AG04450 (cell line): ENCODE measurements around the gene SLC44A3. TPM values are rescaled to one million over a fixed set of nuclear protein-coding genes. Genes with fewer than 3 reads are reported as not detected.
A peak's percentile ranks its signal among the peaks of the same experiment; 100 is the strongest.

ENCODE experiments used
- CTCF ChIA-PET: fragments of 300-600, 350-600 bp; formaldehyde crosslinking; extraction: SDS; loops from one replicate; lab custom pipeline; 2022; ENCODE audit warnings: antibody characterized with exemption, inconsistent platforms; lab: Charles Lee
- POLR2A ChIA-PET: fragments of 350-600 bp; formaldehyde crosslinking; extraction: SDS; loops from one replicate; lab custom pipeline; 2021; ENCODE audit warnings: antibody characterized with exemption, inconsistent platforms; lab: Yijun Ruan, JAX
- DNase-seq: peaks from one replicate; pipeline ENCODE4 v3.0.0-alpha.2; 2011; ENCODE audit warnings: low read depth, low spot score
- H3K27ac ChIP-seq: one replicate; pipeline ENCODE4 v1.5.1; 2012; ENCODE audit warnings: low read depth, low read length, control low read depth
- H3K27me3 ChIP-seq: one replicate; pipeline ENCODE4 v1.6.0; 2012; ENCODE audit warnings: low read length; ENCODE audit not compliant: control insufficient read depth, insufficient read depth
- H3K4me3 ChIP-seq: 2 replicates; pipeline ENCODE4 v1.5.1; 2011; ENCODE audit warnings: mild to moderate bottlenecking, low read depth, low read length, control low read depth
- H3K9me3 ChIP-seq: 2 replicates; pipeline ENCODE4 v1.5.1; 2012; ENCODE audit warnings: low read length; ENCODE audit not compliant: control insufficient read depth, insufficient read depth
- polyA plus RNA-seq: library from polyadenylated mRNA; depleted of rRNA; stranded (reverse); fragments of >200 nt; gene quantifications from 2 replicates; pipeline ENCODE4 v1.2.3, GENCODE V29; 2011
- TF ChIP-seq, protein P1 (sequence below): IDR thresholded peaks from 2 replicates; pipeline ENCODE4 v1.5.1; 2011; ENCODE audit warnings: low read depth, low read length, control low read depth, inconsistent platforms

The SLC44A3 gene
- polyA plus RNA-seq, 1 experiment: 3.4 TPM

DNA sequence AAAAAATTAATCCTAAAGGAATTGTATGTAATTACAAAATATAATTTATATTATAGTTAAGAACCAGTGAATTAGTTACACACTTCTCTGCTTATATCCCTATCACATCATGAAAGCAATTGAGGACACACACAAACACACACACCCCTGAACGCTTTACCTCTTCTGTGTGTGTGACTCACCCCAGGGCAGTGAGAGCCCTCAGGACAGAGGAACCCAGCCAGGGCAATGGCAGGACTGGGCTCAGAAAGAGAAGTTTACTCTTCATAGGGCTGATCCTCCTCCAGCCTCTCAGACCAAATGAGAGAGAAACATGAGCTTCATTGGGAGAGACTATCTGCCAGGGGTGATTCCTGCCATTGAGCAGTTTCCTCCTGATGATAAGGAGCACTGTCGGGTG is 38.1 kb downstream of the SLC44A3 start:
- Histone ChIP-seq H3K4me3 (no peak overlapping the region), H3K9me3 (no peaks in the 10 kb centered on the region), H3K27ac (no peak overlapping the region), H3K27me3 (no peaks in the 10 kb centered on the region)
- TF ChIP-seq, protein P1, sequence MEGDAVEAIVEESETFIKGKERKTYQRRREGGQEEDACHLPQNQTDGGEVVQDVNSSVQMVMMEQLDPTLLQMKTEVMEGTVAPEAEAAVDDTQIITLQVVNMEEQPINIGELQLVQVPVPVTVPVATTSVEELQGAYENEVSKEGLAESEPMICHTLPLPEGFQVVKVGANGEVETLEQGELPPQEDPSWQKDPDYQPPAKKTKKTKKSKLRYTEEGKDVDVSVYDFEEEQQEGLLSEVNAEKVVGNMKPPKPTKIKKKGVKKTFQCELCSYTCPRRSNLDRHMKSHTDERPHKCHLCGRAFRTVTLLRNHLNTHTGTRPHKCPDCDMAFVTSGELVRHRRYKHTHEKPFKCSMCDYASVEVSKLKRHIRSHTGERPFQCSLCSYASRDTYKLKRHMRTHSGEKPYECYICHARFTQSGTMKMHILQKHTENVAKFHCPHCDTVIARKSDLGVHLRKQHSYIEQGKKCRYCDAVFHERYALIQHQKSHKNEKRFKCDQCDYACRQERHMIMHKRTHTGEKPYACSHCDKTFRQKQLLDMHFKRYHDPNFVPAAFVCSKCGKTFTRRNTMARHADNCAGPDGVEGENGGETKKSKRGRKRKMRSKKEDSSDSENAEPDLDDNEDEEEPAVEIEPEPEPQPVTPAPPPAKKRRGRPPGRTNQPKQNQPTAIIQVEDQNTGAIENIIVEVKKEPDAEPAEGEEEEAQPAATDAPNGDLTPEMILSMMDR: no peak
- ChIA-PET CTCF (interaction anchor here (9.0 to 12.1 kb wide), 2 partner anchors 183 to 186 kb away, joined by 192 to 266 read pairs; no protein-coding TSS in a partner anchor), POLR2A (no interaction called here)
- no peak for DNase-seq

DNA sequence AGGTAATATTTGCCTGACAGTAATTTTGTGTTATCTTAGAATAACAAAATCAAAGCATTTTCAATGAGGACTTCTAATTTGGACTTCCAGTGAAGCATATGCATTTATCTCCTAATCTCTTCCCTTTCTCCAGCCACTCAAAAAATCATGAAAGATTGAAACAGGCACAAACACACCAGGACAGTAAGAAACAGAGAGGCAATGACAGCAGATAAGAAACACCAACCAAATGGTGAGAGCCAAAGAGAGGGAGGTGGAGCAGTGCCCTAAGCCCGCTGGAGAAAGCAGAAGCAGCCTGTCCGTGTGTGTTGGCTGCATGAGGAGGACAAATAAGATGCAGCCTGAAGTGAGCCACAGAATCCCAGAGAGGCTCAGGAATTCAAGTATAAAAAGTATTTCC is 39.0 kb downstream of the SLC44A3 start:
- DNase-seq: no peak
- H3K27me3 ChIP-seq: no peaks in the 10 kb centered on the region
- H3K9me3 ChIP-seq: no peaks in the 10 kb centered on the region
- ChIA-PET CTCF (interaction anchor here (0.5 to 12.1 kb wide), 4 partner anchors 182 to 374 kb away, joined by 3 to 266 read pairs (median 13); no protein-coding TSS in a partner anchor), POLR2A (no interaction called here)
- TF ChIP-seq, protein P1: no peak
- H3K4me3 ChIP-seq: no peak overlapping the region
- H3K27ac ChIP-seq: no peak overlapping the region

- peak overlapping the region; percentile 90 for H3K27ac ChIP-seq
- ChIA-PET POLR2A (interaction anchor here (3.7 kb wide), 1 partner anchor 8 kb away, joined by 18 read pairs; no protein-coding TSS in a partner anchor), CTCF (interaction anchor here (1.7 to 5.5 kb wide), 2 partner anchors 8 to 181 kb away, joined by 12 to 45 read pairs; no protein-coding TSS in a partner anchor)
- TF ChIP-seq, protein P1: no peak
- H3K4me3 ChIP-seq: no peak overlapping the region
- no peaks in the 10 kb centered on the region for H3K9me3 ChIP-seq
- no peaks in the 10 kb centered on the region for H3K27me3 ChIP-seq
- no peak for DNase-seq
Observed at GRCh38 chr1:94862718-94863117, 42.6 kb downstream of the SLC44A3 start.

DNA sequence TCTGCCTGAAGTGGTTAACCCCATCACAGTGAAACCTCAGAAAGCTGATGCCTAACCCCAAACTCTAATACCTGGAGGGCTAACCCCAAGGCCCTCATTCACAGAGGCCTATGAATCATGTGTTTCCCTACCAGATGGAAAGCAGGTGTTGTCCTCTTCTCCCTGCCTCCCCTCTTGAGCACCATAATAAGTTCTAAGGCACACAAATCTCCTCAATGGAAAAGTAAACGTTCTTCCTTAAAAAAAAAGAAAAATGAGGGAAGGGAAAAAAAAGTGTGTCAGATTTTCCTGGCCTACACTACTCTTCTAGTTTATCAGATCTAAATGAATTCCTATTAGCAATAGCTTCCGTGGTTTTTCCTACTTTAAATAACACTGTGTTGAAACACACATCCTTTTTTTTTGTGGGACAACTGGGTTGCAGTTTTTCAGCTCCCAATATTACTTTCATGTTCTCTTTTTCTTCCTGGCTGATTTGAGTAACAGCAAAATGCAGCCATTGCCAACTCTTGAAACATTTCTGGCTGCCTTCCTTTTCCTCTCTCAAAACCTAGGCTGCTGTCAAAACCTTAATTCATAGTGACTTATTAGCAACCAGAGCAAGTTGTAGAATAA is 43.2 kb downstream of the SLC44A3 start:
- CTCF ChIA-PET: interaction anchor here (1.7 to 5.5 kb wide), 3 partner anchors 9 to 180 kb away, joined by 12 to 45 read pairs (median 13); no protein-coding TSS in a partner anchor

More for the DNA sequence above, 43.2 kb downstream of the SLC44A3 start:
- no peak for DNase-seq
- Histone ChIP-seq H3K9me3 (no peaks in the 10 kb centered on the region), H3K4me3 (no peak overlapping the region), H3K27ac (peak overlapping the region; percentile 90), H3K27me3 (no peaks in the 10 kb centered on the region)
- POLR2A ChIA-PET: interaction anchor here (1.1 to 3.7 kb wide), 5 partner anchors 9 to 62 kb away, joined by 3 to 18 read pairs (median 5); no protein-coding TSS in a partner anchor
- TF ChIP-seq, protein P1: no peak
